Spleen (tissue), 11 donors: ENCODE data around the gene BCL11B. TPM values are rescaled to one million over a fixed set of nuclear protein-coding genes. Genes with fewer than 3 reads are reported as not detected.
A peak's percentile ranks its signal among the peaks of the same experiment; 100 is the strongest.

Experiments
- DNase-seq: peaks from one replicate; pipeline ENCODE4 v3.0.0-alpha.2; 2020
- H3K27ac ChIP-seq, 8 donors: fragments of 200-600 bp; sonication (generic) in 7 of 8; 1 replicate in 4 of 8; 2 replicates in 4 of 8; pipeline versions ENCODE4 v1.5.0 to v1.8.0; 2016 to 2021; ENCODE audit warnings: inconsistent platforms in 4 of 8, mild to moderate bottlenecking in 4 of 8, moderate library complexity in 1 of 8
- H3K27me3 ChIP-seq, 7 donors: fragments of 200-600 bp; sonication (generic) in 6 of 7; replicated peaks in 1 of 7; 1 replicate in 4 of 7; 2 replicates in 3 of 7; pipeline versions ENCODE4 v1.5.0 to v1.8.0; 2016 to 2021; ENCODE audit warnings: inconsistent platforms in 3 of 7, mild to moderate bottlenecking in 1 of 7
- H3K36me3 ChIP-seq, 6 donors: fragments of 200-600 bp; sonication (generic) in 5 of 6; 1 replicate in 4 of 6; 2 replicates in 2 of 6; pipeline versions ENCODE4 v1.5.0 to v1.8.0; 2016 to 2021; ENCODE audit warnings: inconsistent platforms in 2 of 6
- H3K4me1 ChIP-seq, 6 donors: fragments of 200-600 bp; sonication (generic) in 5 of 6; 1 replicate in 3 of 6; 2 replicates in 3 of 6; pipeline versions ENCODE4 v1.5.0 to v1.8.0; 2016 to 2021; ENCODE audit warnings: inconsistent platforms in 3 of 6
- H3K4me3 ChIP-seq, 8 donors: fragments of 200-600 bp; sonication (generic) in 7 of 8; 1 replicate in 4 of 8; 2 replicates in 4 of 8; pipeline versions ENCODE4 v1.5.0 to v1.8.0; 2016 to 2021; ENCODE audit warnings: inconsistent platforms in 4 of 8, mild to moderate bottlenecking in 4 of 8, moderate library complexity in 2 of 8
- H3K9me3 ChIP-seq, 8 donors: fragments of 200-600 bp; sonication (generic) in 7 of 8; 1 replicate in 4 of 8; 2 replicates in 4 of 8; pipeline versions ENCODE4 v1.5.0 to v1.8.0; 2016 to 2021; ENCODE audit warnings: inconsistent platforms in 4 of 8
- POLR2A ChIP-seq, 3 donors: fragments of 450-650 bp; IDR thresholded peaks; one replicate each; pipeline ENCODE4 v1.5.1; 2017; ENCODE audit warnings: antibody characterized with exemption in 3 of 3, mild to moderate bottlenecking in 1 of 3
- POLR2AphosphoS5 ChIP-seq, 3 donors: sonication (generic); formaldehyde crosslinking; IDR thresholded peaks; one replicate each; pipeline ENCODE4 v1.5.1; 2017; ENCODE audit warnings: antibody characterized with exemption in 3 of 3
- WGBS, 5 donors: extraction: QIAGEN DNeasy Blood & Tissue Kit in 3 of 5; methylation state at CpG; one replicate each; pipeline versions ENCODE4 v1.1.5 to v1.1.7; 2013 to 2018; 5-methylcytosine and 5-hydroxymethylcytosine counted together
- intact Hi-C: fragments of 100-400 bp; cut with DNase I; formaldehyde crosslinking; loops from one replicate; pipeline ENCODE4 v1.15.0; 2023; ENCODE audit warnings: low total_unique reads
- polyA plus RNA-seq, 3 donors: library from polyadenylated mRNA; stranded (reverse); fragments of 200-250 nt; gene quantifications; one replicate each; pipeline ENCODE4 v1.2.1, GENCODE V29; 2013
- total RNA-seq, 7 donors: library from RNA; depleted of rRNA in 3 of 7; stranded (reverse); fragments of >200 nt in 3 of 7; fragmentation: NEBNext Ultra II Directional in 4 of 7; extraction: Animal tissue kit (Norgen Biotek cat#: 25700) in 4 of 7; gene quantifications; one replicate each; pipeline versions ENCODE4 v1.1.0 to v1.2.1, GENCODE V29; 2016 to 2021
- TF ChIP-seq, protein P1 (sequence below), 11 experiments: fragments of 200-600 bp in 7 of 11; fragments of 450-650 bp in 4 of 11; sonication (generic) in 4 of 11; IDR thresholded peaks in 8 of 11; conservative IDR thresholded peaks in 3 of 11; 1 replicate in 7 of 11; 2 replicates in 4 of 11; pipeline versions ENCODE4 v1.4.0 to v1.8.0; 2016 to 2021; ENCODE audit warnings: antibody characterized with exemption in 11 of 11, inconsistent platforms in 4 of 11, mild to moderate bottlenecking in 1 of 11
- donor health status: healthy with polysubstance abuse.
- donor health status: DM: no; HTN: no; CAD: no; lungs with moderate emphysema.
- donor health status: DM: no; HTN: no; CAD: no.
- donor health status: Bipolar disorder and iron deficiency.
- donor health status: healthy.
- donor health status: DM: no; HTN: no; CAD: no.
- donor health status: DM: yes; HTN: yes; CAD: no.

BCL11B gene
- total and polyA plus RNA-seq, 10 donors, result 0.74 to 21.1 (median 11.4) TPM

DNA sequence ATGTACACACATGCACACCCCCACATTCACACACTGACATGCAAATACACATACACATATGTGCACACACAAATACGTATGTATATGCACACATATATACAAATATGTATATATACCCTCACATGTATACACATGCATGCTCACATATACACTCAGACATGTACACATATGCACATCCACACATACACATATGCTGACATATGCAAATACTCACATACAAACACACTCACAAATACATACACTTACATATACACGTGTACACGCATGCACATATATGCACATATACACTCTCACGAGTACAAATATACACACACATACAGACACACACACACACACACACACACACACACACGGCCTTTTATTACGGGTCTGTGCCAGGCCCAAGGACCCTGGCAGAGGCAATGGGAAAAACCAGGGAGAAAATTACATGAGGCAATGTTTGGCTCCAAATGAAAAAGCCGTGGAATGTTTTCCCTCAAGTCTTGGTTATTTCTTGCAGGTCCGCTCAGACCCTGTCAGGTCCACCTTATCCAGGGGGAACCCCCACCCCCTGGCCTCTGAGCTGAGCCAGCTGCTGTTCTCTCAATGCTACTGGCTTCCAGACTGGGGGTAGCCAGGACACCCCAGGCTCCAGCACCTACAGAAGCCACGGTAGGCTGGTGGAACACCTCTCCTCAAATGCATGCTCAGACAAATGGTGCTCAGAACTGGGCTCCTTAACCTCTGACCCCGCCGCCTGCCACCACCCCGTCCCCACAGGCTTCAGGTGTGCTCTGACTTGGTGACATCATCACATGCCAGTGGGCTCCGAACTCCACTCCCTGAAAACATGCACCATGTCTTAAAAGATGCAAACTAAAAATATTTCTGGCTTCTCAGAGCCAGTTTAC, 54.7 kb downstream of the BCL11B start:
- intact Hi-C loops, result no loop called here
- TF ChIP-seq POLR2AphosphoS5 (IDR thresholded peaks at IDR 0.05), result no peak
- no peak for TF ChIP-seq POLR2A (IDR thresholded peaks at IDR 0.05)
- TF ChIP-seq, protein P1, sequence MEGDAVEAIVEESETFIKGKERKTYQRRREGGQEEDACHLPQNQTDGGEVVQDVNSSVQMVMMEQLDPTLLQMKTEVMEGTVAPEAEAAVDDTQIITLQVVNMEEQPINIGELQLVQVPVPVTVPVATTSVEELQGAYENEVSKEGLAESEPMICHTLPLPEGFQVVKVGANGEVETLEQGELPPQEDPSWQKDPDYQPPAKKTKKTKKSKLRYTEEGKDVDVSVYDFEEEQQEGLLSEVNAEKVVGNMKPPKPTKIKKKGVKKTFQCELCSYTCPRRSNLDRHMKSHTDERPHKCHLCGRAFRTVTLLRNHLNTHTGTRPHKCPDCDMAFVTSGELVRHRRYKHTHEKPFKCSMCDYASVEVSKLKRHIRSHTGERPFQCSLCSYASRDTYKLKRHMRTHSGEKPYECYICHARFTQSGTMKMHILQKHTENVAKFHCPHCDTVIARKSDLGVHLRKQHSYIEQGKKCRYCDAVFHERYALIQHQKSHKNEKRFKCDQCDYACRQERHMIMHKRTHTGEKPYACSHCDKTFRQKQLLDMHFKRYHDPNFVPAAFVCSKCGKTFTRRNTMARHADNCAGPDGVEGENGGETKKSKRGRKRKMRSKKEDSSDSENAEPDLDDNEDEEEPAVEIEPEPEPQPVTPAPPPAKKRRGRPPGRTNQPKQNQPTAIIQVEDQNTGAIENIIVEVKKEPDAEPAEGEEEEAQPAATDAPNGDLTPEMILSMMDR (IDR thresholded peaks at IDR 0.05 in 8 of 11, conservative IDR thresholded peaks at IDR 0.05 in 3 of 11), result no peak
- no peak for DNase-seq
- H3K4me1 ChIP-seq, result peaks cover 0 to 93% (median 8%) of the 10 kb centered on the region in 6 donors
- 82 to 89% (median 84%) methylated on average over 13 of the region's 13 CpGs for WGBS, 5 donors
- H3K9me3 ChIP-seq, result no peaks in the 10 kb centered on the region
- H3K36me3 ChIP-seq, result no peaks in the 10 kb centered on the region
- no peak overlapping the region for H3K27ac ChIP-seq
- H3K27me3 ChIP-seq, result peaks cover 0 to 15% (median 0%) of the 10 kb centered on the region in 7 donors
- H3K4me3 ChIP-seq, result no peak overlapping the region

GRCh38 chr14:99216191-99216590, 55.8 kb downstream of the BCL11B start:
- H3K27ac ChIP-seq, result peak overlapping the region in 2 of 8 donors; percentile 1 to 21
- 78 to 85% (median 79%) methylated on average over 10 of the region's 10 CpGs for whole genome bisulfite sequencing, 5 donors
- H3K36me3 ChIP-seq, result no peaks in the 10 kb centered on the region
- TF ChIP-seq POLR2AphosphoS5 (IDR thresholded peaks at IDR 0.05), result no peak
- no peak for TF ChIP-seq POLR2A (IDR thresholded peaks at IDR 0.05)
- TF ChIP-seq, protein P1 (IDR thresholded peaks at IDR 0.05 in 8 of 11, conservative IDR thresholded peaks at IDR 0.05 in 3 of 11), result no peak
- no peak for DNase-seq
- H3K9me3 ChIP-seq, result no peaks in the 10 kb centered on the region
- peaks cover 0 to 93% (median 8%) of the 10 kb centered on the region in 6 donors for H3K4me1 ChIP-seq
- no peak overlapping the region for H3K4me3 ChIP-seq
- H3K27me3 ChIP-seq, result peaks cover 0 to 15% (median 0%) of the 10 kb centered on the region in 7 donors
- intact Hi-C loops, result no loop called here

DNA sequence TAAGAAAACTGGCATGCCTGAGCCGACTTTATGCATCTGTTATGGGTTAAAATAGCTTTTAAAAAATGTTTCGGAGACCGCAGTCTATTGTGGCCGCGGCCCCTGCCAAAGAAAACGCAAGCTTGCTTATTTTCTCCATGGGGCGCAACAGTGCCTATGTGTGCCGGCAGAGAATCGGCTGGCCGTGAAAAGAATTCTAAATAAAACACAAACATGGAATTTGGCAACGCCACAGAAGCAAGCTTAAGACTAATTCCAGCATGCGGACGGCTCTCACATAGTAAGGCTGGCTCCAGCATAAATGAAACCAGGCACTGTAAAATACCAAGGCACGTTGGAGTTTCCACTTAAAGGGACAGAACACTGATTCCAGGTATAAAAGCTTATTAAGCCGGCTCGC, 56.7 kb downstream of the BCL11B start:
- TF ChIP-seq, protein P1 (IDR thresholded peaks at IDR 0.05 in 8 of 11, conservative IDR thresholded peaks at IDR 0.05 in 3 of 11), result no peak
- TF ChIP-seq POLR2A (IDR thresholded peaks at IDR 0.05) (no peak), POLR2AphosphoS5 (IDR thresholded peaks at IDR 0.05) (no peak)
- WGBS, 5 donors, result 56 to 71% (median 67%) methylated on average over 16 of the region's 16 CpGs
- H3K27ac ChIP-seq, result no peak overlapping the region
- no peaks in the 10 kb centered on the region for H3K9me3 ChIP-seq
- H3K4me1 ChIP-seq, result peaks cover 0 to 93% (median 11%) of the 10 kb centered on the region in 6 donors
- intact Hi-C loops, result no loop called here
- peaks cover 0 to 15% (median 0%) of the 10 kb centered on the region in 7 donors for H3K27me3 ChIP-seq
- no peak overlapping the region for H3K4me3 ChIP-seq
- no peak for DNase-seq
- no peaks in the 10 kb centered on the region for H3K36me3 ChIP-seq

DNA sequence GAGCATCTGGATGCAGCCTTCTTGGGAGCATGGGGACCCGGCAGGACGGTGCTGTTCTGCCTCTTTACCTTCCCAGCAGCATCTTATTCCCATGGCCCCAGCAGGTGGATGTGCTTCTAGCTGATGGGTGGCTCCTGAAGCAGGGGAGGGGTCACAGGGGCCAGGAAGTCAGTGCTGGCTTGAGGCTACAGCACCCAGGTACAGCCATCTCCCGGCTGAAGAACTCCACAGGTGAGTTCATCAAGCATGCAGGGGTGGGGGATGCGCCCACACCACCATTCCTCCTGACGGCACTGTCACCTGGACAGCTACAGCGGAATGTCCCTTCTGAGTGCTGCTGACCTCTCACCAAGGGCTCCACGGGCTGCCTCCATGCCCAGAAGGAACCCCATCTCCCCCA, 57.3 kb downstream of the BCL11B start:
- Histone ChIP-seq H3K4me1 (peaks cover 0 to 95% (median 13%) of the 10 kb centered on the region in 6 donors), H3K27ac (no peak overlapping the region), H3K36me3 (no peaks in the 10 kb centered on the region), H3K9me3 (no peaks in the 10 kb centered on the region), H3K27me3 (peaks cover 0 to 15% (median 0%) of the 10 kb centered on the region in 7 donors), H3K4me3 (no peak overlapping the region)
- intact Hi-C loops, result no loop called here
- no peak for DNase-seq
- WGBS, 5 donors, result 70 to 84% (median 79%) methylated on average over 3 to 7 of the region's 7 CpGs
- TF ChIP-seq POLR2A (IDR thresholded peaks at IDR 0.05) (no peak), POLR2AphosphoS5 (IDR thresholded peaks at IDR 0.05) (no peak)
- TF ChIP-seq, protein P1 (IDR thresholded peaks at IDR 0.05 in 8 of 11, conservative IDR thresholded peaks at IDR 0.05 in 3 of 11), result no peak
